GM19452 (cell line): ENCODE results near the gene MRLN.
"Not testable (repeated sequence)": the region's sequence is repeated elsewhere in the genome, so short reads cannot be mapped to it uniquely, and the experiment has no call there.

Experiments used
- ATAC-seq: cut with Tn5 transposase; IDR thresholded peaks from one replicate; pipeline ENCODE4 v1.9.1; 2021; ENCODE audit not compliant: unreplicated experiment

Gene MRLN

DNA sequence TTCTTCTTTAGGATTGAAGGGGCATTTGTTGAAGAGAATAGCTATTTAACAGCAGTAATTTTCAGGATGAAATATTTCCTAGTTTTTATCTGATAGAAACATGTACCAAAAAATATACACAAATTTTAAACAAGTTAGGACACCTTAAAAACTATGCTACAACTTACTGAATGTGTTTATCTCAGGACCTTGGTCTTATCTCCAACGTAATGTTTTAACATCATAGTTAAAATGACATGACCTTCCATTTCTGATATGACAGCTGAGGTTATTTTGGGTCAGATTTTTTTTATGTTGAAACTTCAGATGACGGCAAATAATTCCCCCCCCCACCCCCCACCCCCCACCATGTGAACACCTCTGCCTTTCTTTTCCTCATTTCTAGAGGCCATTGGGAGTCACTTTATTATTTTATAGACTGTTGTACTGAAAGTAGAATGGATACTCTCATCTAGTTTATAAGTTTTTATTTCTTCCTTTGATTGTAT lies 8.0 kb downstream of the MRLN start:
- ATAC-seq: no peak

DNA sequence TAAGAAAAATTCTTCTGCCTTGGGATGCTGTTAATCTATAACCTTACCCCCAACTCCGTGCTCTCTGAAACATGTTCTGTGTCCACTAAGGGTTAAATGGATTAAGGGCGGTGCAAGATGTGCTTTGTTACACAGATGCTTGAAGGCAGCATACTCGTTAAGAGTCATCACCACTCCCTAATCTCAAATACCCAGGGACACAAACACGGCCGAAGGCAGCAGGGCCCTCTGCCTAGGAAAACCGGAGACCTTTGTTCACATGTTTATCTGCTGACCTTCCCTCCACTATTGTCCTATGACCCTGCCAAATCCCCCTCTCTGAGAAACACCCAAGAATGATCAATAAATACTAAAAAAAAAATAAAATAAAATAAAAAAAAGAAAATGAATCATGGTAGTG lies 8.5 kb downstream of the MRLN start:
- not testable (repeated sequence) for ATAC-seq

GRCh38 chr10:59744156-59744555 lies 9.1 kb downstream of the MRLN start:
- not testable (repeated sequence) for ATAC-seq

DNA sequence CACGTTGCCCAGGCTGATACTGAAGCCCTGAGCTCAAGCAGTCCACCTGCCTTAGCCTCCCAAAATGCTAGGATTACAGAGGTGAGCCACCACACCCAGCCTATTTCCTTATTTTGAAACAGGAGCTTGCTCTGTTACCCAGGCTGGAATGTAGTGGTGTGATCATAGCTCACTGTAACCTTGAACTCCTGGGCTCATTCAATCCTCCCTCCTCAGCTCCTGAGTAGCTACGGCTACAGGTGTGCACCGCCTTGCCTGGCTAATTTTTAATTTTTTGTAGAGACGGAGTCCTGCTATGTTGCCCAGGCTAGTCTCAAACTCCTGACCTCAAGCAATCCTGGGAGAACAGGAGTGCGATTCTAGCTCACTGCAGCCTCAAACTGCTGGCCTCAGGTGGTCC lies 11.7 kb downstream of the MRLN start:
- ATAC-seq: no peak

DNA sequence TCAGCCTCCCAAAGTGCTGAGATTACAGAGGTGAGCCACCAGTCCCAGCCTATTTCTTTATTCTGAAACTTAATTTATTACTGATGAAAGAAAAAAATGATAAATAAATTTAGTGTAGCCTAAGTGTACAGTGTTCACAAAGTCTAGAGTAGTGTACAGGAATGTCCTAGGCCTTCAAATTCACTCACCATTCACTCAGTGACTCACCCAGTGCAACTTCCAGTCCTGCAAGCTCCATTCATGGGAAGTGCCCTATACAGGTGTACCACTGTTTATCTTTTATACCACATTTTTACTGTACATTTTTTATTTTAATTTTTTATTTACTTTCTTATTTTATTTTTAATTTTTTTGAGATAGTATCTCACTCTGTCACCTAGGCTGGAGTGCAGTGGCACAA lies 12.2 kb downstream of the MRLN start:
- ATAC-seq: no peak

DNA sequence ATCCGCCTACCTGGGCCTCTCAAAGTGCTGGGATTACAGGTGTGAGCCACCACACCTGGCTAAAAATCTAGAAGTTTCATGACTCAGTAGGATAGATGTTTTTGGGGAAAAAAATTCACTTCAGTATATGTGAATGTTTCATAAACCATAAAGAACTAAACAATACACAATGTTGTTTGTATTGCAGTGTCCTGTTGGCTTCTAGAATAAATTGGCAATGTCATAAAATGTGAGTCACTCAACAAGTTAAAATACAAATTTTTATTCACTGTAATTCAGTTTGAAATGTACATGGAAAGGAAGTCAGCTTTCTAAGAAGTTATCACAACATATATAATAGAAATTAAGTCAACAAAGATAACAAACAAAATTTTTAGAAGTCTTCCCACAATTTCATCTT lies 16.5 kb downstream of the MRLN start:
- no peak for ATAC-seq

- ATAC-seq: no peak
These were observed 18.0 kb downstream of the MRLN start for GRCh38 chr10:59735296-59735695.

DNA sequence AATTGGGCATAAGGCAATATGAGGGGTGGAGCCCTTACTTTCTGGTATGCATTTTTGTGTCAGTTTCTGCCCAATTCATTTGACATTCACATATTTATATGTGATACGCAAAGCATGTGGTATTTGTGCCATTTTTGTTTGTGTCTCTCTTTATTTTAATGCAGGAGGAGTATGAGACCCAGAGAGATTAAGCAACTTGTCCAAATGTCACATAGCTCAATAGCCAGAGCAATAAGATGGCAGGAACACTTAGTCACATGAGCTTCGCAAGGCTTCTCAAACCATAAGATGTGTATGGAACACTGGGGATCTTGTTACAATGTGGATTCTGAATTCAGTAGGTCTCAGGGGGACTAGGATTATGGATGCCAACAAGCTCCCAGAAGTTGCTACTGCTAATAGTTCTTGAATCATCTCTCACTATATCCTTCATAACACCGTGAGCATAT lies 19.2 kb downstream of the MRLN start:
- no peak for ATAC-seq

DNA sequence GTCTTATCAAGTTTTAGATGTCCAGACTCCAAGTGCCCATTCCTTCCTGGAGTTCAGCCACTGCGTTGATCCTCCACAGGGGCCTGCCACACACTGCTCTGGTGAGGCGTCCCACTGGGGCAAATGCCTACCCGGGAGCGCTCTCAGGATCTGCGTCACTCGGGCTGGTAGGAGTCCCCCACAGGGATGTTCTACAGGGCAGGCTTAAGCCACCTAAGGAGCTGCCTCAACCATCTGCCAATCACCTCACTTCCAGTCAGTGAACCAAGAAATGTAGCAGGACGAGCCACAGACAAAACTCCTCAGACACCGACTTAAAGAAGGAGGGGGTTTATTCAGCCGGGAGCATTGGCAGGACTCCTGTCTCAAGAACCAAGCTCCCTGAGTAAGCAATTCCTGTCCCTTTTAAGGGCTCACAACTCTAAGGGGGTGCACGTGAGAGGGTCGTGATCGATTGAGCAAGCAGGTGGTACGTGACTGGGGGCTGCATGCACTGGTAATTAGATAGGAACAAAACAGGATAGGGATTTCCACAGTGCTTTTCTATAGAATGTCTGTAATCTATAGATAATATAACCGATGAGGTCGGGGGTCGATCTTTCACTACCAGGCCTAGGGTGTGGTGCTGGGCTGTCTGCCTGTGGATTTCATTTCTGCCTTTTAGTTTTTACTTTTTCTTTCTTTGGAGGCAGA lies 19.8 kb downstream of the MRLN start:
- ATAC-seq: not testable (repeated sequence)

GRCh38 chr10:59732849-59733248 lies 20.4 kb downstream of the MRLN start:
- ATAC-seq: not testable (repeated sequence)

- not testable (repeated sequence) for ATAC-seq
These were observed 24.1 kb downstream of the MRLN start for GRCh38 chr10:59729167-59729566.

- no peak for ATAC-seq
These were observed 28.9 kb downstream of the MRLN start for GRCh38 chr10:59724098-59724938.

GRCh38 chr10:59720377-59720776 lies 32.9 kb downstream of the MRLN start:
- ATAC-seq: no peak

DNA sequence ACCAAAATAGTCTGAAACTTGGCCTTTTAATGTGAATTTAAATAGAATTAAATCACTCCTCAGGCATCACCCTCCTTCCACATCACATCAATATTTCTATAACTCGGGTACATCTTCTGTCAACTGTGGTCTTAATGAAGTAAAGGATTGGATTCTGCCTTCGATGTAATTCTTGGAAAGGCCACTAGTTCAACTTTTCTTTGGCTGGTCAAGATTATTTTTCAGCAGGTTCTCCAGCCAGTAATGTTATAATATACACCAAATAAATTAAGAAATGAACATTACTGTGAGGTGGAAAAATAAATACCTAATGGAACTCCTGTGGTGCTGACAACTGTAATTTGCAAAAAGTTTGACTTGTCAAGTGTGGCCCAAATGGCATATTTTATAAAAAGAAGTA lies 33.9 kb downstream of the MRLN start:
- no peak for ATAC-seq

DNA sequence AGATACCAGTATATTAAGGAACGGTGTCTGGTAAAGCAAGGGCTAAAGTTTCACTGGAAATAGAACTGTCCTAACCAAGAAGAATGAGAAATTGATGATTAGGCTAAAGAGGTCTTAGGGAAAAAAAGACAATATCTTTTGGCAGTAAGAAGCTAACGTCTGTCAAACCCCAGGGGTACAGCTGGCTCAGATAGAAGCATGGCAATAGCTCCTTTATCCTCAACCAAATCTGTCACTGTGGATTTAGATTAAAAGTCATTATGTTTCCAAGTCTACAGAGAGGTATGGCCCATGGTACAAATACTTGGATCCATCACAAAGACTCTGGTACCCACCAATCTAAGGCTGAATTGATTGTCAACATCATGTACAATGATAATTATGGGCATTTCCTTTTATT lies 35.0 kb downstream of the MRLN start:
- ATAC-seq: no peak

GRCh38 chr10:59713196-59713821 lies 39.9 kb downstream of the MRLN start:
- ATAC-seq: no peak

- ATAC-seq: no peak
These were observed 41.3 kb downstream of the MRLN start for GRCh38 chr10:59711871-59712494.

DNA sequence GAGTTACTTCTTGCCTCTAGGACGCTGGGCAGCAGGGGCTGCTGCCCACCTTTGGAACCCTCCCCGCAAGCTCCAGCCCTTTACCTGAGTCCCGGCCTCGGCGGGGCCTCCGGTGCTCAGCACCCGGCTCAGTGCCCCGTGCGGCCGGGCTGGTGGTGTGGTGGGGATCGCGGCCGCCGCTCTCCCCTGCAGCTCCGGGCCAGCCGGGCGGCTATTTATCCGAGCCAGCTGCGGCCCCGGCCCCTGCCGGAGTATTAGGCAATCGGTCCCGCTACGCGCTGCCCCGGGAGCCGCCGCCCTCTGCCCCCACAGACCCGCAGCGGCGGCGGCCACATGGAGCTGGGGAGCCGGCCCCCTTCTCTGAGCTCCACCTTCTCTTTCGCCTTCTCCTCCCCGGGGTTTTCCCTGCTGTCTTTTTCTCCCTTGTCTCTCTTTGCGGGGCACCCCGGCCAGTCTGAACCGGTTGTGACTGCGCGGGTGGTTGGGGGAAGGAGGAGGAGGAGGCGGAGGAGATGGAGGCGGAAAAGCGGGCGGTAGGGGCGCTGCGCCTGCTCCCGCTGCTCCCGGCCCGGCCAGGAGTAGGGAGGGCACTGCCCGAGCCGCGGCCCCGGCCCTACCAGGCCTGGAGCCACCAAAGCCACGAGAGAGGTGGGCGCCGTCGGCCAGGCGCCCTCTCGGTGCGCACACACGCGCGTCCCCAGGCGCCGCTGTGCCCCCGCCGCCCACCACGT lies 43.7 kb downstream of the MRLN start, which contains the start of gene SLC16A9:
SLC16A9 (minus strand) TSS at position 456 of the 731 bp plus-strand sequence. CDS start 25,559 bp downstream, outside the sequence.
- ATAC-seq: peak; percentile 85

- no peak for ATAC-seq
These were observed 44.4 kb downstream of the MRLN start for GRCh38 chr10:59708816-59709394.
